B cell (primary cell): ENCODE measurements around the gene PAX3. TPM values are rescaled to one million over a fixed set of nuclear protein-coding genes. Genes with fewer than 3 reads are reported as not detected.

Experiments used
- ATAC-seq: fragments of 200-7000 bp; cut with Tn5 transposase; one replicate; pipeline ENCODE4 v1.10.0; 2021; ENCODE audit warnings: low read depth, mild to moderate bottlenecking, moderate number of reproducible peaks, moderate library complexity
- CTCF ChIA-PET: fragments of 350-600 bp; sonication (Branson Sonifier 250); formaldehyde crosslinking; loops from one replicate; lab custom pipeline; 2021; ENCODE audit warnings: antibody characterized with exemption, inconsistent platforms; lab: Charles Lee
- POLR2A ChIA-PET: fragments of 350-600 bp; sonication (Branson Sonifier 250); formaldehyde crosslinking; loops from one replicate; lab custom pipeline; 2021; ENCODE audit warnings: antibody characterized with exemption; lab: Charles Lee
- DNase-seq: peaks from one replicate; pipeline ENCODE4 v3.0.0; 2013
- H2AFZ ChIP-seq: 2 replicates; pipeline ENCODE4 v1.6.1; 2012; ENCODE audit warnings: mild to moderate bottlenecking, low read depth, low read length; ENCODE audit not compliant: insufficient read depth, poor library complexity, severe bottlenecking
- H3K27ac ChIP-seq, 2 donors: 1 replicate in 1 of 2; 2 replicates in 1 of 2; pipeline ENCODE4 v1.5.1; 2012 to 2013; ENCODE audit warnings: low read length in 2 of 2, mild to moderate bottlenecking in 2 of 2, moderate library complexity in 1 of 2
- H3K27me3 ChIP-seq, 4 experiments: fragments of 200-600 bp in 1 of 4; sonication (generic) in 1 of 4; replicated peaks in 1 of 4; 1 replicate in 2 of 4; 2 replicates in 2 of 4; pipeline versions ENCODE4 v1.6.1 to v1.7.0; 2013 to 2016; ENCODE audit warnings: low read length in 3 of 4, mild to moderate bottlenecking in 2 of 4, mixed read lengths in 1 of 4, moderate library complexity in 1 of 4; ENCODE audit not compliant: insufficient read depth in 4 of 4, control insufficient read depth in 3 of 4; ENCODE audit errors: control extremely low read depth in 1 of 4
- H3K36me3 ChIP-seq, 2 experiments: replicated peaks in 1 of 2; 1 replicate in 1 of 2; 2 replicates in 1 of 2; pipeline versions ENCODE4 v1.6.1 to v1.7.1; 2013; ENCODE audit warnings: low read length in 1 of 2; ENCODE audit not compliant: insufficient read depth in 2 of 2, control insufficient read depth in 1 of 2; ENCODE audit errors: control extremely low read depth in 1 of 2, extremely low read depth in 1 of 2
- H3K4me1 ChIP-seq, 2 donors: fragments of 200-600 bp in 1 of 2; sonication (generic) in 1 of 2; 1 replicate in 1 of 2; 2 replicates in 1 of 2; pipeline versions ENCODE4 v1.5.1 to v1.6.1; 2013 to 2017; ENCODE audit warnings: low read length in 2 of 2; ENCODE audit not compliant: control insufficient read depth in 2 of 2, insufficient read depth in 2 of 2
- H3K4me2 ChIP-seq: replicated peaks from 2 replicates; pipeline ENCODE3; 2012; ENCODE audit warnings: mild to moderate bottlenecking, low read depth, low read length; ENCODE audit not compliant: poor library complexity, severe bottlenecking
- H3K4me3 ChIP-seq, 5 experiments: fragments of 200-600 bp in 1 of 5; sonication (generic) in 1 of 5; 1 replicate in 3 of 5; 2 replicates in 2 of 5; pipeline versions ENCODE4 v1.5.1 to v1.7.0; 2011 to 2016; ENCODE audit warnings: low read length in 4 of 5, mild to moderate bottlenecking in 4 of 5, low read depth in 2 of 5, control low read depth in 1 of 5, moderate library complexity in 1 of 5; ENCODE audit not compliant: insufficient read depth in 1 of 5; ENCODE audit errors: control extremely low read depth in 1 of 5, extremely low read depth in 1 of 5
- H3K79me2 ChIP-seq: fragments of 200-600 bp; sonication (generic); one replicate; pipeline ENCODE4 v1.6.0; 2016; ENCODE audit warnings: low read length; ENCODE audit not compliant: control insufficient read depth, insufficient read depth
- H3K9ac ChIP-seq: fragments of 200-600 bp; sonication (generic); 2 replicates; pipeline ENCODE4 v1.6.1; 2017; ENCODE audit warnings: mild to moderate bottlenecking, low read length, moderate library complexity
- H3K9me3 ChIP-seq, 3 donors: one replicate each; pipeline versions ENCODE4 v1.6.1 to v1.7.1; 2013; ENCODE audit warnings: low read length in 2 of 3; ENCODE audit not compliant: control insufficient read depth in 2 of 3, insufficient read depth in 1 of 3; ENCODE audit errors: control extremely low read depth in 1 of 3
- H4K20me1 ChIP-seq: 2 replicates; pipeline ENCODE4 v1.6.0; 2012; ENCODE audit warnings: mild to moderate bottlenecking, low read length; ENCODE audit not compliant: insufficient read depth, control insufficient read depth, poor library complexity, severe bottlenecking
- H3K27ac Mint-ChIP-seq: one replicate; pipeline ENCODE4 v1.8.0; 2021; ENCODE audit warnings: mixed read lengths
- H3K27me3 Mint-ChIP-seq: one replicate; pipeline ENCODE4 v1.8.0; 2021; ENCODE audit warnings: mixed read lengths
- H3K4me1 Mint-ChIP-seq: one replicate; pipeline ENCODE4 v1.8.0; 2021; ENCODE audit warnings: mixed read lengths
- H3K4me3 Mint-ChIP-seq: one replicate; pipeline ENCODE4 v1.8.0; 2021; ENCODE audit warnings: mixed read lengths
- H3K9me3 Mint-ChIP-seq: one replicate; pipeline ENCODE4 v1.8.0; 2022; ENCODE audit warnings: mixed read lengths; ENCODE audit not compliant: insufficient read depth
- CTCF ChIP-seq: fragments of 200-600 bp; IDR thresholded peaks from one replicate; pipeline ENCODE4 v1.8.0; 2022; ENCODE audit warnings: antibody characterized with exemption, mild to moderate bottlenecking
- EZH2 ChIP-seq: IDR thresholded peaks from 2 replicates; pipeline ENCODE4 v1.6.1; 2012; ENCODE audit warnings: borderline replicate concordance, low read depth, mild to moderate bottlenecking, moderate library complexity, low read length; ENCODE audit not compliant: insufficient read depth, poor library complexity, severe bottlenecking
- WGBS: methylation state at CpG from one replicate; pipeline ENCODE4 v1.1.5; 2013; ENCODE audit warnings: missing lambda C conversion rate; ENCODE audit not compliant: insufficient coverage; 5-methylcytosine and 5-hydroxymethylcytosine counted together
- intact Hi-C: fragments of 100-400 bp; cut with micrococcal nuclease; formaldehyde crosslinking; loops from one replicate; pipeline ENCODE4 v1.10.0; 2022
- polyA plus RNA-seq: library from polyadenylated mRNA; depleted of rRNA; stranded (reverse); fragments of >200 nt; gene quantifications from 2 replicates; pipeline ENCODE4 v1.2.3, GENCODE V29; 2012
- total RNA-seq, 2 donors: library from RNA; stranded (reverse); fragments of 120-200 nt in 1 of 2; gene quantifications; 1 replicate in 1 of 2; 2 replicates in 1 of 2; pipeline versions ENCODE4 v1.2.3 to v1.2.4, GENCODE V29; 2013 to 2022

PAX3 gene
- total and polyA plus RNA-seq, 2 donors (not counting 1 experiment from before 2014, with no cell fraction given) = not detected

- H2AFZ ChIP-seq = peak overlapping the region; percentile 61
- no peaks in the 10 kb centered on the region for H3K36me3 ChIP-seq
- 30% methylated on average over 30 of the region's 38 CpGs for WGBS
- TF ChIP-seq CTCF (no peak), EZH2 (no peak)
- CTCF ChIA-PET = interaction anchor here (0.8 to 1.5 kb wide), 3 partner anchors 161 to 241 kb away, joined by 3 to 5 read pairs (median 3); no protein-coding TSS in a partner anchor
- intact Hi-C loops = no loop called here
- H3K9me3 Mint-ChIP-seq = no peaks in the 10 kb centered on the region
- H3K4me1 Mint-ChIP-seq = peaks cover 15% of the 10 kb centered on the region
- peaks cover 2 to 33% (median 23%) of the 10 kb centered on the region in 4 experiments for H3K27me3 ChIP-seq
- ATAC-seq (no peak), DNase-seq (no peak)
- H3K79me2 ChIP-seq = no peaks in the 10 kb centered on the region
- no peak overlapping the region for H3K9ac ChIP-seq
- peaks cover 47% of the 10 kb centered on the region for H3K27me3 Mint-ChIP-seq
- POLR2A ChIA-PET = no interaction called here
- no peak overlapping the region for H3K27ac ChIP-seq
- H3K9me3 ChIP-seq = peaks cover 0 to 8% (median 0%) of the 10 kb centered on the region in 3 donors
- H3K27ac Mint-ChIP-seq = no peak overlapping the region
- H4K20me1 ChIP-seq = no peaks in the 10 kb centered on the region
- peak overlapping the region; percentile 79 for H3K4me3 Mint-ChIP-seq
- peak overlapping the region; percentile 59 for H3K4me2 ChIP-seq
- peaks cover 12% of the 10 kb centered on the region in 2 donors for H3K4me1 ChIP-seq
- H3K4me3 ChIP-seq = peak overlapping the region in 2 of 5 experiments; percentile 5 to 20
Measured at GRCh38 chr2:222320436-222321395, 21.9 kb upstream of the PAX3 start.
